HCT116 (cell line): Measurements from ENCODE around the gene TBL1X. TPM values are rescaled to one million over a fixed set of nuclear protein-coding genes. Genes with fewer than 3 reads are reported as not detected.
A peak's percentile ranks its signal among the peaks of the same experiment; 100 is the strongest.

Experiments
- ATAC-seq: fragments of 200-7000 bp; cut with Tn5 transposase; 2 replicates; pipeline ENCODE4 v1.9.1; 2020; ENCODE audit warnings: mild to moderate bottlenecking, moderate library complexity
- BruUV-seq: library from RNA; stranded (reverse); fragments of 400-500 nt; replicated peaks from 2 replicates; lab custom pipeline; 2021; lab: Mats Ljungman, UMichigan
- CTCF ChIA-PET: fragments of 300-600 bp; sonication (Branson Sonifier 250); formaldehyde crosslinking; loops from one replicate; lab custom pipeline; 2021; ENCODE audit warnings: antibody characterized with exemption; lab: Charles Lee
- POLR2A ChIA-PET: fragments of 300-600, 350-600 bp; sonication (Branson Sonifier 250); formaldehyde crosslinking; loops from one replicate; lab custom pipeline; 2021; ENCODE audit warnings: antibody characterized with exemption; lab: Charles Lee
- RAD21 ChIA-PET, 2 experiments: fragments of 300-600 bp; sonication (Branson Sonifier 250); formaldehyde crosslinking; loops; one replicate each; lab custom pipeline; 2023; ENCODE audit warnings: low total read pairs in 2 of 2; ENCODE audit not compliant: uncharacterized antibody in 2 of 2, unreplicated experiment in 2 of 2, low non-redundant PET in 1 of 2; lab: Charles Lee
- DNase-seq: peaks from one replicate; pipeline ENCODE4 v3.0.0-alpha.2; 2010; ENCODE audit warnings: low read depth, low spot score
- H2AFZ ChIP-seq: fragments of 200-600 bp; shearing (Covaris generic), sonication (generic); 2 replicates; pipeline ENCODE4 v1.6.1; 2017; ENCODE audit warnings: low read depth, mixed run types, mixed read lengths, antibody characterized with exemption, low read length; ENCODE audit not compliant: poor library complexity, severe bottlenecking
- H3K27ac ChIP-seq: 2 replicates; pipeline ENCODE4 v1.5.1; 2012; ENCODE audit warnings: low read depth, low read length
- H3K27me3 ChIP-seq: fragments of 200-600 bp; sonication (generic); 2 replicates; pipeline ENCODE4 v1.6.1; 2016; ENCODE audit warnings: mixed run types, low read length, mixed read lengths; ENCODE audit not compliant: insufficient read depth
- H3K36me3 ChIP-seq, 2 experiments: fragments of 200-500 bp in 1 of 2; fragments of 200-600 bp in 1 of 2; sonication (Bioruptor generic) in 1 of 2; sonication (generic) in 1 of 2; 2 replicates each; pipeline versions ENCODE4 v1.5.1 to v1.6.1; 2014 to 2016; ENCODE audit warnings: low read length in 2 of 2, inconsistent platforms in 1 of 2, mixed read lengths in 1 of 2, mixed run types in 1 of 2; ENCODE audit not compliant: insufficient read depth in 2 of 2, control insufficient read depth in 1 of 2
- H3K4me1 ChIP-seq, 2 experiments: fragments of 200-600 bp in 1 of 2; sonication (generic) in 1 of 2; 2 replicates each; pipeline versions ENCODE4 v1.5.1 to v1.6.1; 2012 to 2017; ENCODE audit warnings: low read length in 2 of 2, inconsistent platforms in 1 of 2, mild to moderate bottlenecking in 1 of 2, mixed read lengths in 1 of 2, mixed run types in 1 of 2, moderate library complexity in 1 of 2; ENCODE audit not compliant: insufficient read depth in 2 of 2, control insufficient read depth in 1 of 2
- H3K4me2 ChIP-seq: fragments of 200-600 bp; sonication (generic); 2 replicates; pipeline ENCODE4 v1.6.1; 2017; ENCODE audit warnings: mixed run types, low read length, mixed read lengths
- H3K4me3 ChIP-seq, 2 experiments: fragments of 200-600 bp in 1 of 2; sonication (generic) in 1 of 2; replicated peaks in 1 of 2; 2 replicates each; pipeline ENCODE4 v1.5.1; 2011 to 2016; ENCODE audit warnings: low read length in 2 of 2, control low read depth in 1 of 2, low read depth in 1 of 2, mild to moderate bottlenecking in 1 of 2, mixed read lengths in 1 of 2, mixed run types in 1 of 2
- H3K79me2 ChIP-seq: fragments of 200-600 bp; sonication (generic); 2 replicates; pipeline ENCODE4 v1.6.1; 2017; ENCODE audit warnings: mild to moderate bottlenecking, mixed run types, low read length, moderate library complexity, mixed read lengths; ENCODE audit not compliant: insufficient read depth
- H3K9ac ChIP-seq: fragments of 200-600 bp; sonication (generic); 2 replicates; pipeline ENCODE4 v1.6.1; 2016; ENCODE audit warnings: low read length, mixed read lengths
- H3K9me2 ChIP-seq: fragments of 200-600 bp; sonication (generic), shearing (Covaris generic); 2 replicates; pipeline ENCODE4 v1.6.1; 2017; ENCODE audit warnings: mixed run types, mild to moderate bottlenecking, moderate library complexity; ENCODE audit not compliant: insufficient read depth
- H3K9me3 ChIP-seq, 2 experiments: fragments of 200-500 bp in 1 of 2; fragments of 200-600 bp in 1 of 2; sonication (Bioruptor generic) in 1 of 2; sonication (generic) in 1 of 2; 2 replicates each; pipeline ENCODE4 v1.6.1; 2014 to 2017; ENCODE audit warnings: low read length in 2 of 2, mixed read lengths in 2 of 2, inconsistent platforms in 1 of 2, low read depth in 1 of 2, mild to moderate bottlenecking in 1 of 2, mixed run types in 1 of 2, moderate library complexity in 1 of 2; ENCODE audit not compliant: control insufficient read depth in 1 of 2, insufficient read depth in 1 of 2
- H4K20me1 ChIP-seq: fragments of 200-600 bp; sonication (generic), shearing (Covaris generic); 2 replicates; pipeline ENCODE4 v1.6.1; 2017; ENCODE audit warnings: mixed run types, mild to moderate bottlenecking, moderate library complexity; ENCODE audit not compliant: insufficient read depth
- ATF3 ChIP-seq: IDR thresholded peaks from 2 replicates; pipeline ENCODE4 v1.6.1; 2012
- CEBPB ChIP-seq: IDR thresholded peaks from 2 replicates; pipeline ENCODE4 v1.6.1; 2012; ENCODE audit warnings: low read depth
- CTCF ChIP-seq, 3 experiments: fragments of 200-600 bp in 1 of 3; sonication (generic) in 1 of 3; IDR thresholded peaks in 2 of 3; conservative IDR thresholded peaks in 1 of 3; 2 replicates each; pipeline ENCODE4 v1.5.1; 2012 to 2017; ENCODE audit warnings: low read depth in 2 of 3, low read length in 2 of 3, antibody characterized with exemption in 1 of 3, borderline replicate concordance in 1 of 3, control low read depth in 1 of 3, mild to moderate bottlenecking in 1 of 3, mixed read lengths in 1 of 3, mixed run types in 1 of 3, moderate library complexity in 1 of 3; ENCODE audit not compliant: insufficient read depth in 1 of 3
- EGR1 ChIP-seq: IDR thresholded peaks from 2 replicates; pipeline ENCODE4 v1.6.1; 2012; ENCODE audit warnings: low read depth
- ELF1 ChIP-seq: IDR thresholded peaks from 2 replicates; pipeline ENCODE4 v1.6.1; 2012; ENCODE audit warnings: low read depth, borderline replicate concordance
- EZH2phosphoT487 ChIP-seq: fragments of 200-600 bp; IDR thresholded peaks from 2 replicates; pipeline ENCODE4 v1.6.1; 2018; ENCODE audit warnings: antibody characterized with exemption, borderline replicate concordance
- FOSL1 ChIP-seq: IDR thresholded peaks from 2 replicates; pipeline ENCODE4 v1.6.1; 2012; ENCODE audit warnings: low read depth
- POLR2A ChIP-seq: IDR thresholded peaks from 2 replicates; pipeline ENCODE4 v1.7.0; 2011; ENCODE audit warnings: borderline replicate concordance; ENCODE audit not compliant: insufficient read depth, insufficient read length; ENCODE audit errors: extremely low read depth
- POLR2AphosphoS5 ChIP-seq: IDR thresholded peaks from 2 replicates; pipeline ENCODE4 v1.6.1; 2011; ENCODE audit warnings: mild to moderate bottlenecking, low read depth, low read length, moderate library complexity
- RAD21 ChIP-seq: IDR thresholded peaks from 2 replicates; pipeline ENCODE4 v1.6.1; 2012; ENCODE audit warnings: low read depth, mild to moderate bottlenecking
- SIN3A ChIP-seq: IDR thresholded peaks from 2 replicates; pipeline ENCODE4 v1.6.1; 2012; ENCODE audit warnings: low read depth
- SP1 ChIP-seq: IDR thresholded peaks from 2 replicates; pipeline ENCODE4 v1.6.1; 2012; ENCODE audit warnings: low read depth
- SRF ChIP-seq: IDR thresholded peaks from 2 replicates; pipeline ENCODE4 v1.6.1; 2012; ENCODE audit warnings: low read depth
- YY1 ChIP-seq: IDR thresholded peaks from 2 replicates; pipeline ENCODE4 v1.6.1; 2011; ENCODE audit warnings: low read length, low read depth, moderate library complexity, mild to moderate bottlenecking; ENCODE audit not compliant: insufficient replicate concordance; ENCODE audit errors: extremely low read depth
- ZFX ChIP-seq: fragments of 450-650 bp; IDR thresholded peaks from 2 replicates; pipeline ENCODE4 v1.6.1; 2017
- ZNF274 ChIP-seq: fragments of 200-500 bp; sonication (Bioruptor generic); IDR thresholded peaks from 2 replicates; pipeline ENCODE4 v1.6.1; 2014; ENCODE audit warnings: mild to moderate bottlenecking, low read depth, low read length, inconsistent platforms
- intact Hi-C: fragments of 100-400 bp; cut with micrococcal nuclease; formaldehyde crosslinking; loops from 2 replicates; pipeline ENCODE4 v1.10.0; 2022
- total RNA-seq: library from RNA; stranded (reverse); gene quantifications from one replicate; pipeline ENCODE4 v1.2.1, GENCODE V29; 2021; ENCODE audit not compliant: unreplicated experiment
- TF ChIP-seq, protein P1 (sequence below): IDR thresholded peaks from 2 replicates; pipeline ENCODE4 v1.6.1; 2012
- TF ChIP-seq, protein P2 (sequence below): IDR thresholded peaks from 2 replicates; pipeline ENCODE4 v1.6.1; 2012; ENCODE audit warnings: low read depth

TBL1X gene
- total RNA-seq, 1 experiment from 2014 or later, result 37.8 TPM

DNA sequence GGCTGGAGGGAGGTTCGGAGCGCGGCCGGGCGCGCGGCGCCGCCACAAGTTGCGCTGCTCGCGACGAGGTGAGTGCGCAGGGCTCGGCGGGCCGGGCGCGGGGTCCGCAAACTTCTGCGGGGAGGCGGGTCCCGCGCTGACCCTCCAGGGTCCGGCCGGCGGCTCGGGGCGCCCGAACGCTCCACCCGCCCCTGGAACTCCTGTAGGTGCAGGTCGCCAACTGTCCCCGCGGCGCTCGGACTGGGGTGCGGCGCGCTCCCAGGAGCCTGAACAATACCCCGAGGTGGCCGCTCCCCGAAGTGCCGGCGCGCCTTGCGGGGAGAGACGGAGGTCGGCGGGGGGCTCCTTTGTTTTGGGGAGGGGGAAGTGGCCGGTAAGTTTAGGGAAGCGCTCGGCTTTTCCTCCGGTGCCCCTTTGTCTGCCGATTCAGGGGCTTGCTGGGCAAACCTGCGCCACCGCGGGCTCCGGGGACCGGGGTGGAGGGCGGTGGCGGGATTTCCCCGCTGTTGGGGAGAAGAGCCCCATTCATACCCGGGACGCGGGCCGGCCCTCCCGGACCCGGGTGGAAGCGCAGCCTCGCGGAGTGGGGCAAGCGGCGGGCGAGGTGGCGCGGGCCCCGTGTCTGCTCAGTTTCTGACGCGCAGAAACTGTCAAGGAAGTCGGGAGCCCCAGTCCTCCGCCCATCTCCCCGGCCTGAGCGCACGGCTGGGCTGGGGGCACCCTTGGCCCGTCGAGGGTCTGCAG lies 694 bp downstream of the TBL1X start:
- Histone ChIP-seq H4K20me1 (no peaks in the 10 kb centered on the region), H3K4me2 (peak overlapping the region; percentile 76), H3K36me3 (no peaks in the 10 kb centered on the region), H3K9me2 (no peaks in the 10 kb centered on the region), H3K9me3 (no peaks in the 10 kb centered on the region), H3K79me2 (peaks cover 28% of the 10 kb centered on the region), H3K4me3 (peak overlapping the region; percentile 52 to 63), H2AFZ (no peak overlapping the region), H3K4me1 (peaks cover 2 to 33% of the 10 kb centered on the region in 2 experiments; a peak in 3 of 4 replicates), H3K27me3 (no peaks in the 10 kb centered on the region), H3K27ac (peak overlapping the region; percentile 78; the same call in 1 of the 2 replicates), H3K9ac (peak overlapping the region; percentile 70)
- BruUV-seq, result no TSS peak
- POLR2A ChIA-PET, result no interaction called here
- peak; percentile 19 for ATAC-seq
- RAD21 ChIA-PET, result no interaction called here
- DNase-seq, result no peak
- CTCF ChIA-PET, result no interaction called here
- TF ChIP-seq CTCF (IDR thresholded peaks at IDR 0.05 in 2 of 3, conservative IDR thresholded peaks at IDR 0.05 in 1 of 3; ENCODE audit: borderline replicate concordance in 1 of 3, insufficient read depth in 1 of 3, low read depth in 2 of 3, low read length in 2 of 3) (no peak), CEBPB (no peak), POLR2A (no peak), SP1 (no peak), ZFX (no peak), ELF1 (no peak), YY1 (no peak), ATF3 (no peak), SRF (no peak), POLR2AphosphoS5 (no peak), EZH2phosphoT487 (no peak), SIN3A (no peak), RAD21 (no peak), ZNF274 (no peak), EGR1 (no peak), FOSL1 (no peak)
- TF ChIP-seq, protein P1, sequence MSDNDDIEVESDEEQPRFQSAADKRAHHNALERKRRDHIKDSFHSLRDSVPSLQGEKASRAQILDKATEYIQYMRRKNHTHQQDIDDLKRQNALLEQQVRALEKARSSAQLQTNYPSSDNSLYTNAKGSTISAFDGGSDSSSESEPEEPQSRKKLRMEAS, result no peak
- TF ChIP-seq, protein P2, sequence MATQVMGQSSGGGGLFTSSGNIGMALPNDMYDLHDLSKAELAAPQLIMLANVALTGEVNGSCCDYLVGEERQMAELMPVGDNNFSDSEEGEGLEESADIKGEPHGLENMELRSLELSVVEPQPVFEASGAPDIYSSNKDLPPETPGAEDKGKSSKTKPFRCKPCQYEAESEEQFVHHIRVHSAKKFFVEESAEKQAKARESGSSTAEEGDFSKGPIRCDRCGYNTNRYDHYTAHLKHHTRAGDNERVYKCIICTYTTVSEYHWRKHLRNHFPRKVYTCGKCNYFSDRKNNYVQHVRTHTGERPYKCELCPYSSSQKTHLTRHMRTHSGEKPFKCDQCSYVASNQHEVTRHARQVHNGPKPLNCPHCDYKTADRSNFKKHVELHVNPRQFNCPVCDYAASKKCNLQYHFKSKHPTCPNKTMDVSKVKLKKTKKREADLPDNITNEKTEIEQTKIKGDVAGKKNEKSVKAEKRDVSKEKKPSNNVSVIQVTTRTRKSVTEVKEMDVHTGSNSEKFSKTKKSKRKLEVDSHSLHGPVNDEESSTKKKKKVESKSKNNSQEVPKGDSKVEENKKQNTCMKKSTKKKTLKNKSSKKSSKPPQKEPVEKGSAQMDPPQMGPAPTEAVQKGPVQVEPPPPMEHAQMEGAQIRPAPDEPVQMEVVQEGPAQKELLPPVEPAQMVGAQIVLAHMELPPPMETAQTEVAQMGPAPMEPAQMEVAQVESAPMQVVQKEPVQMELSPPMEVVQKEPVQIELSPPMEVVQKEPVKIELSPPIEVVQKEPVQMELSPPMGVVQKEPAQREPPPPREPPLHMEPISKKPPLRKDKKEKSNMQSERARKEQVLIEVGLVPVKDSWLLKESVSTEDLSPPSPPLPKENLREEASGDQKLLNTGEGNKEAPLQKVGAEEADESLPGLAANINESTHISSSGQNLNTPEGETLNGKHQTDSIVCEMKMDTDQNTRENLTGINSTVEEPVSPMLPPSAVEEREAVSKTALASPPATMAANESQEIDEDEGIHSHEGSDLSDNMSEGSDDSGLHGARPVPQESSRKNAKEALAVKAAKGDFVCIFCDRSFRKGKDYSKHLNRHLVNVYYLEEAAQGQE, result no peak
- intact Hi-C loops, result loop anchor here (2.0 kb wide), 1 partner anchor 495 kb away; no protein-coding TSS in a partner anchor
